Stimulated activated naive CD8-positive, alpha-beta T cell treated with anti-CD3 and anti-CD28 coated beads, Interleukin-15, Interleukin-2, amounts not matched to agents 100 U/mL and 50 U/mL, for 24 hours (primary cell): ENCODE results near the gene SAMD14.
"Not testable (repeated sequence)": the region's sequence is repeated elsewhere in the genome, so short reads cannot be mapped to it uniquely, and the experiment has no call there.

Source experiments
- ATAC-seq: fragments of 150-1000 bp; cut with Tn5 transposase; one replicate; pipeline ENCODE4 v1.10.0; 2021
- DNase-seq: peaks from one replicate; pipeline ENCODE4 v3.0.0; 2021

SAMD14 gene

DNA sequence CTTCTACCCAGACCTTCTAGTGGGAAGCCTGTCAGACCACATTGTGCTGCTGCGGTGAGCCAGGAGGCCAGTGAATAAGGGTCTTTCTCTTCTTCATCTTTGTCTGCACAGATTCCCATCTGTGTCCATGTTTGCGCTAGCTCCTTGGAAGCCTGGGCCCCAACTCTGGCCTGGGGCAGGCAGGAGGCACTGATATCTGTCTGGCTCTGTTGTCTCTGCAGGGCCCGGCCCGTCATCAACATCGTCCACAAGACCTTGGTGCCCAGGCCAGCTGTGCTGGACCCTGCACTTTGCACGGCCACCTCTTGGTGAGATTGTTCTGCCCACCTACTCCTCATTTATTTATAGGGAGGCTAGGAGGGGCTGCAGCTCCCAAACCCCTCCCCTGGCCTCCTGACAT lies 55.7 kb downstream of the SAMD14 start:
- ATAC-seq (no peak), DNase-seq (no peak)

DNA sequence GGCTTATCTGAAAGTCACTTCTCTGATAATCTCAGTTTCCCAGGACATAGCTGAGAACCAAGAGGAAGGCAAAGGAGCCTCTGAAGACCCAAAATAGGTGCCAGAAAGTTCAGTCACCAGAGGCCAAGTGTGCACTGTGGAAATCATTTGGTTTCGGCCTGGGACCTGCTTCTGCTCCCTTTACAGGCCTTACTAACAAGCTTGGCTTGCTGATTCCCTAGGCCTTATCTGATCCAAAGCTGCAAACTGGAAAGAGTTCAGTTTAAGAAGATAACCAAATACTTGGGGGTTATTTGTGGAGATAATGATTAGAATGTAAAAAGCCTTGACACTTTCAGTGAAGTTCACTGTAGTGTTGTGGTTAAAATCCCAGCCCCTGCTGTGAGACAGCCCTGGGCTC lies 57.0 kb downstream of the SAMD14 start:
- no peak for DNase-seq
- no peak for ATAC-seq

DNA sequence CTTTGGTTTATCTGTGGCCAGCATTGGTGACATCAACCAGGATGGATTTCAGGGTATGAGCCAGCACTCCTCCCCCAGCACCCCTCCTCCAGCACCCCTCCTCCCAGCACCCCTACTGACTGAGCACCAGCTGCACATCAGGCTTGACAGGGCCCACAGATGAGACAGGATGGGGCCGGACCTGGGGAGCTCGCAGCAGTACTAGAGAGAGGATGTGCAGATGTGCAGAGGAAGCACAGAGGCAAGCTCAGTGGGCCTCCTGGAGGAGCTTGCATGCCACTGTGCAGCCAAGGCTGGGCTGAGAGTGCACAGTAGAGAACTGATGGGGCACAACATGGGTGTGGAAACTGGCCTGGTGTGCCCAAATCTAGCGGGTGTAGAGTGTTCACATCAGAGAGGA lies 57.8 kb downstream of the SAMD14 start:
- ATAC-seq (no peak), DNase-seq (no peak)

DNA sequence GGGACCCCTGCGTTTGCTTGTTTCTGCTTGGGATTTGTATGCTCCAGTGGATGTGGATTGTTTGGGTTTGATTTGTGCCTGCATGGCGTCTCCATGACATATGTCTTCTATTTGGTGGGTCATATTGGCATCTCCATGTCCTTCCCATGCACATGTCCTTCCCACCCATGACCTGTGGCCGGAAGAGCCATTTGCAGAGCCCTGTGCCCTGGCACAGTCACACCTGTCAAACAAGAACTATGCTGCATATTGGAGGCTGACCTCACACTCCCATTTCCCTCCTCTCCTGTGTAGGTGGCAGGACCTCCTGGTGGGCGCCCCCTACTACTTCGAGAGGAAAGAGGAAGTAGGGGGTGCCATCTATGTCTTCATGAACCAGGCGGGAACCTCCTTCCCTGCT lies 58.3 kb downstream of the SAMD14 start:
- ATAC-seq (no peak), DNase-seq (no peak)

DNA sequence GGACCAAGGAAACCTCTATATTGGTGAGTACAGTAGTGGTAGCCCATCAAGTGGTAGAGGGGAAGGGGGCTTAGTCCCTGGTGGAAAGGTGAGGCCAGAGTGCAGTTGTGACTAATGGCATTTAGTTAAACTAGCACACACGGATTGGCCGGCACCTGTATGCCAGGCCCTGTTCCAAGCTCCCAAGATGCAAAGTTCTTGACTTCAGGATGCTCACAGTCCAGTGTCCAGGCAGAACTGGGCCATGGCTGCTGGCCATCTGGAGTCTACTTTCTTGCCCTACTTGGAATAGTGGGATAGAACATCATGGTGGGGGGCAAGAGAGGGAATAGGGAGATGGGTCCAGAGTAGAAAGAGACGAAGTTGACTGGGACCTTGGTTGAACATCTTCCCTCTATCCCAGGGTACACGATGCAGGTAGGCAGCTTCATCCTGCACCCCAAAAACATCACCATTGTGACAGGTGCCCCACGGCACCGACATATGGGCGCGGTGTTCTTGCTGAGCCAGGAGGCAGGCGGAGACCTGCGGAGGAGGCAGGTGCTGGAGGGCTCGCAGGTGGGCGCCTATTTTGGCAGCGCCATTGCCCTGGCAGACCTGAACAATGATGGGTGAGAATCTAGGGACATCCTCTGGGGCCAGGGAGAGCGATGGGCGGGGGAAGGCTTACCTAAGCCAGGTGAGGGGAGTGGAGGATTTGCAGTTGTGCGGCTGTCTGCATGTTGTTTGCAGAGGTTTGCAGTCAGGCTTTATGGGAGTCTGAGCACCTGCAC lies 58.9 kb downstream of the SAMD14 start:
- DNase-seq (no peak), ATAC-seq (no peak)

DNA sequence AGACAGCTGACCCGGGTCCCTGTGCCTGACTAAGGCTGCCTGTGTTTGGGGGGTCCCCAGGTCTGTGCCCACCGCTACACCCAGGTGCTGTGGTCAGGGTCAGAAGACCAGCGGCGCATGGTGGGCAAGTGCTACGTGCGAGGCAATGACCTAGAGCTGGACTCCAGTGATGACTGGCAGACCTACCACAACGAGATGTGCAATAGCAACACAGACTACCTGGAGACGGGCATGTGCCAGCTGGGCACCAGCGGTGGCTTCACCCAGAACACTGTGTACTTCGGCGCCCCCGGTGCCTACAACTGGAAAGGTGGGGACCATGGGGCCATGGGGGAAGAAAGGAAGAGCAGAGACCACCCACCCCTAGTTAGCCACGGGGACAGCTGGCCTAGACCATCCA lies 62.0 kb downstream of the SAMD14 start:
- DNase-seq: no peak
- no peak for ATAC-seq

DNA sequence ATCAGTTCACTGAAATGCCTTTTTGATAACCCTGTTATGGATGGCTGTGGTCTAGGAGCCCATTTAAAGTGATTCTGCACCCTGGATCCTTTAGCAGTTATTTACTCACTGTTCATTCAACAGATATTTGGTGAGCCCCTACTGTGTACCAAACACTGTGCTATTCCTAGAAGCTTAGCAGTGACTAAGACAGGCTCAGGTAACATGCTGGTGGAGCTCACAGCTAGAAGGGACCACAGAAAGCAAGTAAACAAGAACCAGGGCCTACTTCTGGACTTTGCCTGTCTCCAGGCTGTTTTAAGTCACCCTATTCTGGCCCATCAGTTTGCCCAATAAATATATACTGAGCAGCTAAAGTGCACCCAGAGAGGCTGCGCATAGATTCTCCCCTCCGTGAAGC lies 63.0 kb downstream of the SAMD14 start:
- ATAC-seq (no peak), DNase-seq (no peak)

DNA sequence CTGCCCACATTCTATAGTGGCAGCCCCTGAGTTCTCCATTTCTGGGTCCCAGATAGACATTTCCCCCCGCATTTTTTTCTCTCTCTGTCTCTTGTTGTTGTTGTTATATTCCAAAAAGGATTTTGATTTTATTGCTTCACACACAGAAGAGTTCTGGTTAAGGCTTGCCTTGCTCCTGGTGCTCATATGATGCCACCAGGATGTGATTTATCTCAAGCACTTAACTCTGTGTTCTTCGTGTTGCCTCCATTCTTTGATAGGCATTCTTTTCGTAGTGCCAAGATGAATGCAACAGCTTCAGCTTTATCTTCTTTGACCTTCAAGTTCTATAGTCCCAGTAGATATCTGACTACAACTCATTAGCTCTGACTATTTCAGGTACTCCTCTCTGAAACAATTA lies 64.9 kb downstream of the SAMD14 start:
- no peak for DNase-seq

DNA sequence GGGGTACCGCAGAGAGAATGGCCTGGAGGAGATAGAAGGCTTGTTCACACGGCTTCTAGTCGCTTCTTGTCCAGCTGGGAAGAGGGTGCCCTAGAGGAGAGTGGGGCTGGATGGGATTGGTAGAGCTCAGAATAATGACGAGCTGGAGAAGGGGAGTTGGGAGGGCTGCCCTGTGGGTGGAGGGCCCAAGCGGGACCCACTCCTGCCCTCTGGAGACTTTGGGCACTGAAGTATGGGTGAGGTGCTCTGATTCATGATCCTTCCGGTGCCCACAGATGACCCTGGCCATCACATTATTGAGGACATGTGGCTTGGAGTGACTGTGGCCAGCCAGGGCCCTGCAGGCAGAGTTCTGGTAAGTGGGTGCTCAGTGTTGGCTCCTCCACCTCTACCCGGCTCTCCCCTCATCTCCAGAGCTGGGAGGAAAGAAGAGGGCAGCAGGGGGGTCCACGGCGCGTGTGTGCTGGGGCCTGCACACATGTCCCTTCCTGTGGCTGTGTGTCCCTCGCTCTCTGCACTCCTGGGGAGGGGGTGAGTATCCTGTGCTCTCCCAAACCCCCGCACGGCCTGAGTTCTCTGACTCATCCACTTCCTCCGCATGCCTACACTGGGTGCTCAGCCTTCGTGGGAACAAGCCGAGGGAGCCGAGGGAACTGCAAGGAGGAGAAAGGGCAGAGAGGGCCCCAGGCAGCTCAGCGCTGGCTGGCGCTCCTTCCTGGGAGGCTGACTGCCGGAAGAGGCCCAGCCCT lies 65.5 kb downstream of the SAMD14 start:
- DNase-seq: no peak

More for the DNA sequence above, 64.9 kb downstream of the SAMD14 start:
- ATAC-seq: no peak

DNA sequence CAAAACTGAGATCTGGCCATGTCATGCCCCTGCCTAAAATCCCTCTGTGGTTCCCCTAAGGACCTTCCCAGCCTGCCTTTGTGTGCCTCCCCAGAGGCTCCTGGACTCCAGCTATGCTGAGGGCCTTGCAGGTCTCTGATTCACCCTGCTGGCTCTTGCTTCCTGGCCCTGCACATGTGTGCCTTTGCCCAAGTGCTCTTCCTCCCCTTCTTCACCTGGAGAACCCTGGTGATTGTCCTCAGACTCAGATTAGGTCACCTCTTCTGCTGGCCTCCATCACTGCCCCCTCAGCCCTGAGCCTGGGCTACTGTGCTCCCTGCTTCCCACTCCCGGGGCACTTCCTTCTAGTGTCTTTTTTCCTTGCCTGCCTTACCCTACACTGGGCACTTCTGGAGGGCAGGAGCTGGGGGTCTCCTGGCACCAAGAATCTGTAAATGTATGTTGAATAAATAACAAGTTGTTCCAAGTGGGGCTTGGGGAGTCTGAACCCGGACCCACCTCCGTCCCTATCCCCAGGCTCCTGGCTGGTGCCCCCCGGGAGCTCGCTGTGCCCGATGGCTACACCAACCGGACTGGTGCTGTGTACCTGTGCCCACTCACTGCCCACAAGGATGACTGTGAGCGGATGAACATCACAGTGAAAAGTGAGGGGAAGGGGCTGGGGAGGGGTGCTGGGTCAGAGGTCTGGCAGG lies 66.3 kb downstream of the SAMD14 start:
- DNase-seq (no peak), ATAC-seq (no peak)

More for the DNA sequence above, 65.5 kb downstream of the SAMD14 start:
- ATAC-seq: no peak

DNA sequence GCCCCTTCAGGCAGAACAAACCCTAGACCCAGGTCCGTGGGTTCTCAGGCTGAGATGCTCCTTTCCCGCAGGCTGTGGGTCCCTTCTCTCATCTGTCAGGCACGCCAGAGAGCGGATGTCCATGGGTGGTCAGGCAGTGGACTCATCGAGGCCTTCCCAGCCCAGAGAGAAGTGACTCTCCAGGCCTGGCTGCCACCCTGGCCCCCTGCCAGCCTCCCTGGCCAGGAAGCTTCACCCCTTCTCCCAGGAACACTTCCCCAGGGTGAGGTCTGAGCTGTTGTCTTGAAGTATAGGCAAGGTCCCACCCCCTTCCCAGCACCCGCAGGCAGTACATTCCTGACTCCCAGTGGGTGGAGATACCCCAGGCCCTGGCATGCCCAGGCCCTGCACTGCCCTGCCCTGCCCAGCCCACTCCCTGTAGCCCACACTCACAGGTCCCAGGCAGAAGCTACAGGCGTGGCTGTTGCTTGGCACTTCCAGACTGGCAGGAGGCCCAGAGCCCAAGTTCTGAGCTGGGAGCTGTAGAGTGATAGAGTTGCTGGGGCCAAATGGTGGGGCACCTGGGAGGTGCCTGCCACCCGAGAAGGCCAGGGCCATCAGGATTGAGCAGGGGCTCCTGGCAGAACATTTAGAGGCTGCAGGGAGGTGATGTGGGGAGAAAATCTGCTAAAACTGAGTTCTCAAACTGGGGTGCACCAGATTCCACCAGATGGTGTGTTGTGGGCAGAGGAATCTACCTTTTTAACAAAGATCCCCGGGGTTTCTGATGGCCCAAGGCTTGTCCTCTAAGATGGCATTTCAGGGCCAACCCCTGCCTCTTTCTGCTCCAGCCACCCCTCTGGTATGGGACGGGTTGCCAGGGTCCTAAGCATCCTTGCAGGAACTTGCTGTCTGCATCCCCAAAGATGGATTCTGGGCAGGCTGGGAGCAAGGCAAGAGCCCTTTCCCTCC lies 67.4 kb downstream of the SAMD14 start:
- DNase-seq (no peak), ATAC-seq (no peak)

DNA sequence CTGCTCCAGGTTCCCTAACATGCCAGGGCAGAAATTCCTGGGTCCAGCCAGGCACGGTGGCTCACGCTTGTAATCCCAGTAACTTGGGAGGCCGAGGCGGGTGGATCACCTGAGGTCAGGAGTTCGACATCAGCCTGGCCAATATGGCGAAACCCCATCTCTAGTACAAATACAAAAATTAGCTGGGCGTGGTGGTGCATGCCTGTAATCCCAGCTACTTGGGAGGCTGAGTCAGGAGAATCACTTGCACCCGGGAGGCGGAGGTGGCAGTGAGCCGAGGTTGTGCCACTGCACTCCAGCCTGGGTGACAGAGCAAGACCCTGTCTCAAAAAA lies 68.3 kb downstream of the SAMD14 start:
- not testable (repeated sequence) for ATAC-seq, DNase-seq

DNA sequence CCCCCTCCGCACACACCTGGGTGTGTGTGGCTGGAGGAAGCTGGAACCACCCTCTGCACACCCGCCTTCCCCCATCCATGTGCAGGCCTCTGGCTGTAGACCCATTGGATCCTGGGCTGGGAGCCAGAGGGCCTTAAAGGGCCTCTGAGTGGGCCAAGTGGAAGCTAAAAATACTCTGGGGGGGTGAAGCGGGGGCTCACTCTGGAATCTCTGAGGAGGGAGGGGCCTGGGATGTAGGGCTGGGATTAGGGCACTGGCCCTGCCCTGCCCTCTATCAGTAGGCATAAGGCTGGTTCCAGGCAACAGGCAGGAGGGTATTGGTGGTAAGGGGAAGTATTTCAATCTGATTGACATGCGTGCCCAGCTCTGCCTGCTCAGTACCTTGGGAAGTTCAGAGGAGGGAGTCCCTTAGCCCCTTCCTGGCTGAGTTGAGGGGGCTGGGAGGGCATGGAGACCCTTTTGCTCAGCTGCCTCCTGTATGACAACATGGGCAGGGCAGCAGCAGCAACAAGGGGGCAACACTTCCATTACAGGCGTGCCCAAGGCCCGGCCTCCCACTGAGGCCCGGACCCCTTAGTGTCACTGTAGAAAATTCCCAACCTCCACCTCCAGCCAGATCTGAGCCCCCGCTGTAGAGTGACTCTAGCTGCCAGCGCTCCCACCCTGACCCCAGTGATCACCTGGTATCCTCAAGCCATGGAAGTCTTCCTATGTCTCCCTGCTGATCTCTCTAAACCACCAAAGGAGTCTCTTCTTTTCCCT lies 68.8 kb downstream of the SAMD14 start:
- ATAC-seq: no peak
- no peak for DNase-seq
